Gastrocnemius medialis (tissue), 4 donors: ENCODE data around the gene AHDC1. TPM values are rescaled to one million over a fixed set of nuclear protein-coding genes. Genes with fewer than 3 reads are reported as not detected.
A peak's percentile ranks its signal among the peaks of the same experiment; 100 is the strongest.

Experiments used
- ATAC-seq, 2 donors: fragments of 150-250 bp; one replicate each; pipeline ENCODE4 v1.9.1; 2016
- DNase-seq, 2 donors: peaks; one replicate each; pipeline ENCODE4 v3.0.0-alpha.2; 2019
- H3K27ac ChIP-seq, 4 donors: fragments of 200-600 bp; sonication (generic); 1 replicate in 1 of 4; 2 replicates in 3 of 4; pipeline ENCODE4 v1.5.1; 2016 to 2018; ENCODE audit warnings: mild to moderate bottlenecking in 2 of 4, moderate library complexity in 1 of 4
- H3K27me3 ChIP-seq, 3 donors: fragments of 200-600 bp; sonication (generic) in 2 of 3; 1 replicate in 1 of 3; 2 replicates in 2 of 3; pipeline versions ENCODE4 v1.5.1 to v1.6.0; 2016 to 2019; ENCODE audit warnings: mild to moderate bottlenecking in 1 of 3, moderate library complexity in 1 of 3
- H3K36me3 ChIP-seq, 2 donors: fragments of 200-600 bp; sonication (generic) in 1 of 2; one replicate each; pipeline ENCODE4 v1.5.1; 2017 to 2018
- H3K4me1 ChIP-seq, 2 donors: fragments of 200-600 bp; sonication (generic) in 1 of 2; one replicate each; pipeline ENCODE4 v1.5.1; 2016 to 2017; ENCODE audit warnings: mild to moderate bottlenecking in 2 of 2
- H3K4me3 ChIP-seq, 4 donors: fragments of 200-600 bp; sonication (generic) in 3 of 4; 1 replicate in 1 of 4; 2 replicates in 3 of 4; pipeline ENCODE4 v1.5.1; 2016 to 2019; ENCODE audit warnings: mild to moderate bottlenecking in 2 of 4
- H3K9me3 ChIP-seq, 3 donors: fragments of 200-600 bp; sonication (generic) in 2 of 3; 1 replicate in 1 of 3; 2 replicates in 2 of 3; pipeline ENCODE4 v1.5.1; 2016 to 2019
- POLR2A ChIP-seq, 2 donors: fragments of 450-650 bp; IDR thresholded peaks; one replicate each; pipeline ENCODE4 v1.6.1; 2017; ENCODE audit warnings: antibody characterized with exemption in 2 of 2, mild to moderate bottlenecking in 2 of 2, moderate library complexity in 2 of 2
- in situ Hi-C, 4 donors: fragments of 200-750 bp; cut with MboI; loops; one replicate each; pipeline versions ENCODE4 v1.15.0 to v1.8.0; 2017; ENCODE audit warnings: low sequenced_read_pairs in 4 of 4
- intact Hi-C: fragments of 100-400 bp; cut with DNase I; formaldehyde crosslinking; loops from one replicate; pipeline ENCODE4 v1.15.1; 2023; ENCODE audit warnings: low total_unique reads
- total RNA-seq, 4 donors: library from RNA; depleted of rRNA; stranded (reverse); fragments of >200 nt; gene quantifications; one replicate each; pipeline versions ENCODE4 v1.1.0 to v1.2.3, GENCODE V29; 2016
- TF ChIP-seq, protein P1 (sequence below), 5 experiments: fragments of 450-650 bp in 3 of 5; fragments of 200-600 bp in 2 of 5; sonication (generic) in 2 of 5; IDR thresholded peaks in 4 of 5; conservative IDR thresholded peaks in 1 of 5; 1 replicate in 4 of 5; 2 replicates in 1 of 5; pipeline ENCODE4 v1.5.1; 2016 to 2019; ENCODE audit warnings: antibody characterized with exemption in 5 of 5, mild to moderate bottlenecking in 3 of 5, moderate library complexity in 3 of 5

Gene AHDC1
- total RNA-seq, 4 donors from 2014 or later: 22.2 to 57.9 (median 35.2) TPM

DNA sequence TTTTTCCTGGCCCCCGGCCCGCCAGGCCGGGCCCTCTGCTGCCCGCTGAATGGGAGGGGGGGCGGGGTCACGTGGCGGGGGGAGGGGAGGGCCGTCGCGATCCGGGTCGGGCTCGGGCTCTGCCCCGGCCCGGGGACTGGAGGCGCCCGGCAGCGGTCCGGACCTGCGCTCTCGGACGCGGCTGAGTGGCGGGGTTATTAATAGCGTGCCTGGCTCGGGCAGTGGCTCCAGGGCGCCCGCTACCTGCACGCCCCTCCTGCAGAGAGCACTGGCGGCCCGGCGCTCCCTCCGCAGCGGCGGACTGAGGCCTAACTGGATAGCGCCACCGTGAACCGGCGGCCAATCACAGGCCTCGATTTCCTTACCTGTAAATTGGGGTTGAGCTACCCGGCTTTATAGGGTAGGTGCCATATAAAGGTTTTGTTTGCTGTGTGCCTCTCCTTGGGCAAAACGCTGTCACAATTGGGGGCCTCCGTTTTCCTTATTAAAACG is 28.1 kb downstream of the AHDC1 start:
- in situ Hi-C loops (no loop called here), intact Hi-C loops (loop anchor here (2.0 to 10.0 kb wide), 2 partner anchors 19 to 1341 kb away; partner anchors contain the start of gene CEP85)
- Histone ChIP-seq H3K4me1 (peaks cover 76 to 85% of the 10 kb centered on the region in 2 donors), H3K4me3 (peak overlapping the region; percentile 52 to 66 (median 58)), H3K36me3 (no peaks in the 10 kb centered on the region), H3K27ac (peak overlapping the region; percentile 95 to 100 (median 98)), H3K27me3 (no peaks in the 10 kb centered on the region), H3K9me3 (no peaks in the 10 kb centered on the region)
- no peak for TF ChIP-seq POLR2A (IDR thresholded peaks at IDR 0.05)
- TF ChIP-seq, protein P1, sequence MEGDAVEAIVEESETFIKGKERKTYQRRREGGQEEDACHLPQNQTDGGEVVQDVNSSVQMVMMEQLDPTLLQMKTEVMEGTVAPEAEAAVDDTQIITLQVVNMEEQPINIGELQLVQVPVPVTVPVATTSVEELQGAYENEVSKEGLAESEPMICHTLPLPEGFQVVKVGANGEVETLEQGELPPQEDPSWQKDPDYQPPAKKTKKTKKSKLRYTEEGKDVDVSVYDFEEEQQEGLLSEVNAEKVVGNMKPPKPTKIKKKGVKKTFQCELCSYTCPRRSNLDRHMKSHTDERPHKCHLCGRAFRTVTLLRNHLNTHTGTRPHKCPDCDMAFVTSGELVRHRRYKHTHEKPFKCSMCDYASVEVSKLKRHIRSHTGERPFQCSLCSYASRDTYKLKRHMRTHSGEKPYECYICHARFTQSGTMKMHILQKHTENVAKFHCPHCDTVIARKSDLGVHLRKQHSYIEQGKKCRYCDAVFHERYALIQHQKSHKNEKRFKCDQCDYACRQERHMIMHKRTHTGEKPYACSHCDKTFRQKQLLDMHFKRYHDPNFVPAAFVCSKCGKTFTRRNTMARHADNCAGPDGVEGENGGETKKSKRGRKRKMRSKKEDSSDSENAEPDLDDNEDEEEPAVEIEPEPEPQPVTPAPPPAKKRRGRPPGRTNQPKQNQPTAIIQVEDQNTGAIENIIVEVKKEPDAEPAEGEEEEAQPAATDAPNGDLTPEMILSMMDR (IDR thresholded peaks at IDR 0.05 in 4 of 5, conservative IDR thresholded peaks at IDR 0.05 in 1 of 5): peak in 2 of 5 experiments; percentile 24 to 32
- DNase-seq (peak; percentile 82 to 94), ATAC-seq (peak; percentile 29 to 32)

DNA sequence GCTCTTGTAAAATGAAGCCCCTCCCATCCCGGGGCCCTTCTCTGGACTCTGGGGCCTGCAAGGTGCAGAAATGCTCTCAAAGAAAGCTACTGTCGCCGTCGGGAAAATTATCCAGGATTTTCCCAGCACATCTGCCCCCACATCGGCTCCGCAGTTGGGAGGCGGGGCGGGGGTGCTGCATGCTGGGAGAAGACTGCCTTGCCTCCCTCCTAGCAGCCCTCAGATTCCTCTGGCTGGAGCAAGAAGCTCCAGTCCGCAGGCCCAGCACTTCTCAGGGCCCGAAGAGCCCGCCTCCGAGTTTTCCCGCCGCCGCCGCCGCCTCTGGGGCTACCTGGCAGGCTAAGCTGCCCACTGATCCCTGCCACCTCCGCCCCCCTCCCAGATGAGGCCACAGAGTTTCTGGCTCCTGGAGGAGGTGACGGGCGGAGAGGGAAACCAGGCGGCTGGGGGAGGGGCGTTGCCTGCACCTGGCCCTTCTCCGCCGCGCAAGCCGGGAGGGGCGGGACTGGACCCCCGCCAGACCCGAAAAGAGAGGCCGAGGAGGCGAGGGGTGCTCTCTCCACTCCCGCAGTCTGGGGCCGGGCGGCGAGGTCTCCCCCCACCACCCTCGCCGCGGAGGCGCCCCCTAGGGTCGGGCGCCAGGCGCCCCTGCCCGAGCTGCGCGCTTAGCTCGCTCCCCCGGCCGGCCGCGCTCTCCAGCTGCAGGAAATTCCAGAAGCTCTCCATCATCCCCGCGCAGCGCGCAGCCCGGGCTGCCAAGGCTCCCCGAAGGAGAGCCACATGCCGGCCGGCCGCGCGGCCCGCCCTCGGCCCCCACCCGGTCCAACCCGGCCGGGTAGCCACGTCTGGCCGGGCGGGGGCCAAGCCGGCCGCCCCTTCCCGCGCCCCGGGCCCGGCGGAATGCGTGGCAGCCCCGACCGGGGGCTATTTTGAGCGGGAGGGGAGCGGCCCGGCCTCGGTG is 28.8 kb downstream of the AHDC1 start:
- Histone ChIP-seq H3K4me1 (peaks cover 82 to 85% of the 10 kb centered on the region in 2 donors), H3K4me3 (peak overlapping the region; percentile 52 to 66 (median 58)), H3K27me3 (no peaks in the 10 kb centered on the region), H3K9me3 (no peaks in the 10 kb centered on the region), H3K36me3 (no peaks in the 10 kb centered on the region), H3K27ac (peak overlapping the region; percentile 95 to 100 (median 98))
- TF ChIP-seq POLR2A (IDR thresholded peaks at IDR 0.05): peak; percentile 27 to 57
- TF ChIP-seq, protein P1 (IDR thresholded peaks at IDR 0.05 in 4 of 5, conservative IDR thresholded peaks at IDR 0.05 in 1 of 5): peak in 2 of 5 experiments; percentile 30 to 51
- peak; percentile 41 to 47 for ATAC-seq
- intact Hi-C loops (loop anchor here (10.0 kb wide), 1 partner anchor 1340 kb away; the partner anchor contains the start of gene CEP85), in situ Hi-C loops (no loop called here)
- peak in 1 of 2 donors; percentile 87 for DNase-seq

DNA sequence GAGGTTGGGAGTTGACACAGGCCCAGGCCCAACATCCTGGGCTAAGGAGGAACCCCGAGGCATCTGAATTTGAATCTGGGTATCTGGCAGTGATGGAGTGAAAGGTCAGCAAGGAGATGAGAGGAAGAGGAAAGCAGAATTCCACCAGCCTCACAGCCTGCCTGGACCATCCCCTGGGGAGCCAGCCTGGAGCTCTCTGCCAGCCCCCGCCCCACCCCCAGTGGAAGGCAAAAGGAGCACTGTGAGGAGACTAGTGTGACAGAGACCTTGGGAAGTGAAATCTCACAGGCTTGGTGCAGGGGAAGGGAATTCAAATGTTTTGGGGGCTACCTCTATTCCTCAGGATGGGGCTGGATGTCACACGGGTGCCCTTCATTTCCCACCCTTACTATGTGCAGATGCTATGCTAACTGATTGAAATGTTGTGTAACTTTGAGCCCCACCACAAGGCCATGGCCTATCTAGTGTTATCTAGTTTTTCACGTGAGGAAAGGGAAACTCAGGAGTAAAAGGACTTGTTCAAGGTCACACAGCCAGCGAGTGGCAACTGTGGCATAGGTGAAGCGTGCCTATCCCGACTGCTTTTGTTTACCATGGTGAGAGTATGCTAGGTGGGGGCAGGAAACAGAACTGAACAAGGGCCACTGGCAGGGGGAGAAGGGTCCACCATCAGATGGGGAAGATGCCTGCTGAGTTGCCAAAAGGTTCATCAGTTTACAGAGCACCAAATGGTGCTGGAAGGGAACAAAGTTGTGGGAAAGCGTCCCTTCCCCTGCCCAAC is 29.8 kb downstream of the AHDC1 start:
- DNase-seq (peak in 1 of 2 donors; percentile 29), ATAC-seq (no peak)
- Histone ChIP-seq H3K27me3 (no peaks in the 10 kb centered on the region), H3K9me3 (no peaks in the 10 kb centered on the region), H3K4me1 (peaks cover 81 to 88% of the 10 kb centered on the region in 2 donors), H3K4me3 (peak overlapping the region in 3 of 4 donors; percentile 52 to 66 (median 61)), H3K27ac (peak overlapping the region; percentile 95 to 100 (median 98)), H3K36me3 (no peaks in the 10 kb centered on the region)
- TF ChIP-seq, protein P1 (IDR thresholded peaks at IDR 0.05 in 4 of 5, conservative IDR thresholded peaks at IDR 0.05 in 1 of 5): no peak
- no peak for TF ChIP-seq POLR2A (IDR thresholded peaks at IDR 0.05)
- intact Hi-C loops: loop anchor here (10.0 kb wide), 1 partner anchor 1339 kb away; the partner anchor contains the start of gene CEP85
- in situ Hi-C loops: no loop called here

DNA sequence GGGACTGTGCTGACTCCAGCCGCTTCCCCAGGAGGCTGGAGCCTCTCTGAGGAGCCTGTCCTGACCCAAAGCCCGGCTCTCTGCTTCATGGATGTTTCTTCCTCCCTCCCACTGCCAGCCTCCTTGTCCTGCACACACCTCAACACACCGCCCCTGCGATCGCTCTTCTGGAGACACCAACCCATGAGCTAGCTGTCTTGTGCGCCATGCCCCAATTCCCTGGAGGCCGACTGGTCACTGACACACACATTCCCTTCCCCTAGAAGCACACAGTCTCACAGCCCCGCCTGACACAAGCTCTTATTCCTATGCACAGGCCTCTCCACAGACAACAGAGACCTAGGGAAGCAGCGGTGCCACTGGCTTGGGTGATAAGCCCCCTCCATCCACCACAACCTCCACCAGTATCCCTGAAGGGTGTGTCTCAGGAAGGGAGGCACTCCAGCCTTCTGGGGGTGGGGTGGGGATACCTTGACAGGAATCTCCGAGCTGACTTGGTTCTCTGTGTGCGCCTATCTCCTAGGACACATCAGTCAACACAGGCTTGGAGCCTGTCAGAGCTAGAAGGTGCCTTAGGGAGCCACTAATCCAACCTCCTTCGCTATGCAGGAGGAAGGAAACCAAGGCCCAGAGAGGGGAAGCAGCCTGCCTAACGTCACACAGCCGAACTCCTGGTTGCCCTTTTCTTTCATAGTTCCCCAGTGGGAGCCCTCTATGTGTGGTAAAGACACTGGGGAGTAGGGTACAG is 31.1 kb downstream of the AHDC1 start:
- H3K4me1 ChIP-seq: peaks cover 89% of the 10 kb centered on the region in 2 donors
- peak in 1 of 2 donors; percentile 70 for DNase-seq

More for the DNA sequence above, 31.1 kb downstream of the AHDC1 start:
- Histone ChIP-seq H3K9me3 (no peaks in the 10 kb centered on the region), H3K4me3 (peak overlapping the region; percentile 2 to 44 (median 20)), H3K36me3 (no peaks in the 10 kb centered on the region), H3K27ac (peak overlapping the region; percentile 95 to 100 (median 98)), H3K27me3 (no peaks in the 10 kb centered on the region)
- in situ Hi-C loops: no loop called here
- intact Hi-C loops: loop anchor here (10.0 kb wide), 1 partner anchor 1338 kb away; the partner anchor contains the start of gene CEP85
- peak; percentile 0 to 2 for ATAC-seq
- TF ChIP-seq POLR2A (IDR thresholded peaks at IDR 0.05): no peak
- TF ChIP-seq, protein P1 (IDR thresholded peaks at IDR 0.05 in 4 of 5, conservative IDR thresholded peaks at IDR 0.05 in 1 of 5): no peak
